GM21360 (cell line): ENCODE data around the gene SAMHD1.
"Not testable (repeated sequence)": the region's sequence is repeated elsewhere in the genome, so short reads cannot be mapped to it uniquely, and the experiment has no call there.

Source experiments
- ATAC-seq: cut with Tn5 transposase; IDR thresholded peaks from one replicate; pipeline ENCODE4 v1.9.1; 2021; ENCODE audit warnings: mild to moderate bottlenecking, moderate library complexity; ENCODE audit not compliant: unreplicated experiment

The SAMHD1 gene

DNA sequence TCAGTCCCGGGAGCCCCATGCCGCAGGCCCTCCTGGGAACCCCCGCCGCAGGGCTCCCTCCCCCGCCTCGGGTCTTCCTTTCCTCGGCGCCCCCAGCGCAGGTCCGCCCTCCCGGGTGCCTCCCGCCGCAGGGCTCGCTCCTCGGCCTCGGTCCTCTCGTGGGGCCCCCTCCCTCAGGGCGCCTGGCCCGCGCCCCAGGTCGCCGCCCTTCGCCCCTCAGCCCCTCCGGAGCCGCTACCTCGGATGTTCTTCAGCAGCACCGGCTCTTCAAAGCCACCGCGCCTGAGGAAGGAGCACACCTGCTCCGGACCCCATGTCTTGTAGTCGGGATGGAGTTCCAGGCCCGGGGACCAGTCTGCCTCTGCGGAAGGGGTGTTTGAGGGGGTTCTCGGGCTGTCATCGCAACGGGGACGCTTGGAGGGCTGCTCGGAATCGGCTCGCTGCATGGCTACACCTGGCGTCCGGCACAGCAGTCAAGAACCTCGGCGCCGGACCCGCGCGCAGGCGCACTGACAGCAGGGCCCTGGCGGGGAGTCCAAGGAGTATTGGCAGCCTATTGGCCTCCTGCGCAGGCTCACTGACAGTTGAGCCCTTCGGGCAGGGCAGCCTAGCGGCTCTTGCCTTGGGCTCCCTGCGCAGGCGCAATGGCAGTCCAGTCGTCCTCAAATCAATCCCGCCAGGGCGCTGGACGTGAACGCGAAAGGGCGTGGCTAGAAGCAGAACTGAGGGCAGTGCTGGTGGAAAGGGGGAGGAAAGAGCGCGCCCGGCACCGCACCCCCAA is at the start of gene SAMHD1:
Gene SAMHD1, minus strand, starts transcription at position 511 of the 781 bp plus-strand sequence. Its CDS starts 65 bp downstream, at position 446.
- peak; percentile 85 for ATAC-seq

DNA sequence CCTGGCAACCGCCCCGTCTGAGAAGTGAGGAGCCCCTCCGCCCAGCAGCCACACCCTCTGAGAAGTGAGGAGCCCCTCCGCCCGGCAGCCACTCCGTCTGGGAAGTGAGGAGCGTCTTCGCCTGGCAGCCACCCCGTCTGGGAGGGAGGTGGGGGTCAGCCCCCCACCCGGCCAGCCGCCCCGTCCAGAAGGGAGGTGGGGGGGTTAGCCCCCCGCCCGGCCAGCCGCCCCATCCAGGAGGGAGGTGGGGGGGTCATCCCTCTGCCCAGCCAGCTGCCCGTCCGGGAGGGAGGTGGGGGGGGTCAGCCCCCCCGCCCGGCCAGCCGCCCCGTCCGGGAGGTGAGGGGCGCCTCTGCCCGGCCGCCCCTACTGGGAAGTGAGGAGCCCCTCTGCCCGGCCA is 48.7 kb upstream of the SAMHD1 start:
- ATAC-seq, result not testable (repeated sequence)

DNA sequence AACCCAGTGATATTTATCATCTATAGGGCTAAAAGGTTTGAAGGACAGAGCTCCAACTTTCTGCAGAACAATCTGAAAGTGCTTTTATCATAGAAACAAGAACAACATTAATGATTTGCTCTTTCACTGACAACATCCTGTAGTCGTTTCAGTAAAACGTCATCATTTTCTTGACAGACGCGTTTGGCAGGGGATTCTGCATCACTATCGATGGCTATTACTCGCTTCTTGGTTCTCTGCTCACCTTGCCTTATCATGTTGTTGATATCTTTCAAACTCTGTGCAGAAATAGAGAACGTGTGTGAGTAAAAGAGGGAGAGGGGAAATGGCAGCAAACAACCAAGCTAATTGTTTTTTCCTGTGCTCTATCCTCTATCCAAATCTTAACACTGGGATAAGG is 47.1 kb upstream of the SAMHD1 start:
- no peak for ATAC-seq

DNA sequence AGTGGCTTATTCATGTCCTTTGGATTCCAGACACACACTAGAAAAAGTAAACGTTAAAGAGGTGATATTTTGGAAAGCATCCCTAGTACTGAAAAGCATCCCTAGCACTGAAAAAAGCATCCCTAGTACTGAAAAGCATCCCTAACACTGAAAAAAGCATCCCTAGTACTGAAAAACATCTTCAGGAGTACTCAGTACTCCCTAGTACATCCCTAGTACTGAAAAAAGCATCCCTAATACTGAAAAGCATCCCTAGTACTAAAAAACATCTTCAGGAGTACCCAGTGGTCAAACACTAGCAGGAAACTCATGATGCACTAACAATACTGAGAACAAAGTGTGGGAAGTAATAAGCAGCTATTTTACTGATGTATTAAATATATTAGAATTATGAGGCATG is 45.6 kb upstream of the SAMHD1 start:
- ATAC-seq, result no peak

DNA sequence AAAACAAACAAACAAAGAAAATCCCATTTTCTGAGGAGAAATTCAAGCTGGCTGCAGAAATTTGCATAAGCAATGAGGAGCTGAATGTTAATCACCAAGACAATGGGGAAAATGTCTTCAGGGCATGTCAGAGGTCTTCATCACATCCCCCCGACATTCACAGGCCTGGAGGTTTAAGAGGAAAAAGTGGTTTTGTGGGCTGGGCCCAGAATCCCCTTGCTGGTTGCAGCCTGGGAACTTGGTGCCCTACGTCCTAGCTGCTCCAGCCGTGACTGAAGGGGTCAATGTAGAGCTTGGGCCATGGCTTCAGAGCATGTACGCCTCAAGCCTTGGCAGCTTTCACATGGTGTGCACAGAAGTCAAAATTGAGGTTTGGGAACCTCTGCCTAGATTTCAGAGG is 42.7 kb upstream of the SAMHD1 start:
- ATAC-seq, result not testable (repeated sequence)

DNA sequence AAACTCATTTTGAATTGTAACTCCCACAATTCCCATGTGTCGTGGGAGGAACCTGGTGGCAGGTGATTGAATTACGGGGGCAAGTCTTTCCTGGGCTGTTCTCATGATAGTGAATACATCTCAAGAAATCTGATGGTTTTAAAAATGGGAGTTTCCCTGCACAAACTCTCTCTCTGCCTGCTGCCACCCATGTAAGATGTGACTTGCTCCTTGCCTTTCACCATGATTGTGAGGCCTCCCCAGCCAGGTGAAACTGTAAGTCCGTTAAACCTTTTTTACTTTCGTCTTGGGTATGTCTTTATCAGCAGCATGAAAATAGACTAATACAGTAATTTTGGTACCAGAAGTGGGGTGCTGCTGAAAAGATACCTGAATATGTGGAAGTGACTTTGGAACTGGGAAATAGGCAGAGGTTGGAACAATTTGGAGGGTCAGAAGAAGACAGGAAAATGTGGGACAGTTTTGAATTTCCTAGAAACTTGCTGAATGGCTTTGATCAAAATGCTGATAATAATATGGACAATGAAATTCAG is 41.4 kb upstream of the SAMHD1 start:
- no peak for ATAC-seq

DNA sequence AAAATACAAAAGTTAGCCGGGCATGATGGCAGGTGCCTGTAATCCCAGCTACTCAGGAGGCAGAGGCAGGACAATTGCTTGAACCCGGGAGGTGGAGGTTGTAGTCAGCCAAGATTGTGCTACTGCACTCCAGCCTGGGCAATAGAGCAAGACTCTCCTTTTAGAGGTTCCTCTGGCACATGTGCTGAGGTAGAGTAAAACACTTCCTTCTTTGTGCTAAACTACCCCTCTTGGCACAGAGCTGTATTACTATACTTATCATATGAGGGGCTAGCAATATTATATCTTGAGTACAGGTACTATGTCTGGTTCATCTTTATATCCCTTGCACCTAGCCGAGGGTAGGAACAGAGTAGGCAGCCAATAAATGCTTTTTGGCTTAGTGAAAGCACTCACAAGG is 40.2 kb upstream of the SAMHD1 start:
- ATAC-seq, result no peak

DNA sequence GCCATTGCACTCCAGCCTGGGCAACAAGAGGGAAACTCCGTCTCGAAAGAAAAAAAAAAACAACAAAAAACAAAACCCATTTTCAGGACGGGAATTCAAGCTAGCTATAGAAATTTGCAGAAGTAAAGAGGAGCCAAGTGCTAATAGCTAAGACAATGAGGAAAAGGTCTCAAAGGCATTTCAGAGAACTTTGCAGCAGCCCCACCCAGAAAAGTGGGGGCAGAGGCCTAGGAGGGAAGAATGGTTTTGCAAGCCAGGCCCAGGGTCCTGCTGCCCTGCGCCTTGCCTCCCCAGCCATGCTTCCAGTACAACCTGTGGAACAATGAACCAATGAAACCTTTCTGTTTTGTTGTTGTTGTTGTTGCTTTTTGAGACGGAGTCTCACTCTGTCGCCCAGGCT is 38.3 kb upstream of the SAMHD1 start:
- ATAC-seq, result no peak

DNA sequence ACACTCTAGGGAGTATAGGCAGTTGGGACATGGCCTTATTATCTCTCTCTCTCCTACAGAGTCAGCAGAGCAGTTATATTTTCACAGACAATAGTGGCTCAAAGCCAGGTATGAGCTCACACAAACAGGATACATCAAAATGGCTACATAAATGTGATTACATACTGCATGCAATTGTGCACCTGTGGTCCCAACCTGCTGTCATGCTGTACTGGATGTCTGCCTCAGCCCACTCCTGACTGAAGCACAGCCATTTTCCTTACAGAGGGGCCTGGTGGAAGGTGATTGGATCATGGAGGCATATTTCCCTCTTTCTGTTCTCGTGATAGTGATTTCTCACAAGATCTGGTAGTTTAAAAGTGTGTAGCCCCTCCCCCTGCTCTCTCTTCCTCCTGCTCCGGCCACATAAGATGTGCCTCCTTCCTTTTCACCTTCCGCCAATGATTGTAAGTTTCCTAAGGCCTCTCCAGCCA is 37.0 kb upstream of the SAMHD1 start:
- ATAC-seq, result no peak

DNA sequence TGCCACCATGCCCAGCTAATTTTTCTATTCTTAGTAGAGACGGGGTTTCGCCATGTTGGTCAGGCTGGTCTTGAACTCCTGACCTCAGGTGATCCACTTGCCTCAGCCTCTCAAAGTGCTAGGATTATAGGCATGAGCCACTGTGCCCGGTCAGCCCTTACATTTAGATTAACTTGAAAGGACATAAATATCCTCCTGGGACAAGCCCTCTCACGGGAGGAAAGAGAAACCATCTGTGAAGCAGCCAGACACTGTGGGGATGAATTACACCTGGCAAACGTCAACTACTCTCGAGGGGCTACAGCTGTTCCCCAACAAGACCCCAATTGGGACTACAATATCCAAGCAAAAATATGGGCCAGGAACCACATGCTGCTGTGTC is 32.7 kb upstream of the SAMHD1 start:
- ATAC-seq, result no peak

DNA sequence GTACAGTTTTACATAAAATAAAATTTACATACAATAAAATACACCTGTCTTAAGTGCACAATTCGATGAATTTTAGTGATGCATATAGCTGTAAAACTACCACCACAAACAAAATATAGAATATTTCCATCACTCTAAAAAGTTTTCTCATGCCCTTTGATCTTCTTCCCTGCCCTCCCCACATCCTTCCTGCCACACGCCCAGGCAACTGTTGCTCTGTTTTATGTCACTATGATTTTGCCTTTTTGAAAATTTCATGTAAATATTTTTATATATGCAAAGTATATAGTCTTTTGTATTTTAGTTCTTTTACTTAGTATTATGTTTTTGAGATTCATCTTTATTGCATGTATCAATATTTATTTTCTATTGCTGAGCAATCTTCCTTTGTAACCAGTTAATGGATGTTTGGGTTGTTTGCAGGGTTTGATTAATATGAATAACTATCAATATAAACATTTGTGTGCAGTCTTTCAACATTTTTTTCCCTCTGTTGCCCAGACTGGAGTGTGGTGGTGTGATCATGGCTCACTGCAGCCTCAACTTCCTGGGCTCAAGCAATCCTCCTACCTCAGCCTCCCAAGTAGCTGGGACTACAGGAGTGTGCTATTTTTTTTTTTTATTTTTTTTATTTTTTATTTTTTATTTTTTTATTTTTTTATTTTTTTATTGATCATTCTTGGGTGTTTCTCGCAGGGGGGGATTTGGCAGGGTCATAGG is 23.8 kb upstream of the SAMHD1 start:
- ATAC-seq, result no peak

DNA sequence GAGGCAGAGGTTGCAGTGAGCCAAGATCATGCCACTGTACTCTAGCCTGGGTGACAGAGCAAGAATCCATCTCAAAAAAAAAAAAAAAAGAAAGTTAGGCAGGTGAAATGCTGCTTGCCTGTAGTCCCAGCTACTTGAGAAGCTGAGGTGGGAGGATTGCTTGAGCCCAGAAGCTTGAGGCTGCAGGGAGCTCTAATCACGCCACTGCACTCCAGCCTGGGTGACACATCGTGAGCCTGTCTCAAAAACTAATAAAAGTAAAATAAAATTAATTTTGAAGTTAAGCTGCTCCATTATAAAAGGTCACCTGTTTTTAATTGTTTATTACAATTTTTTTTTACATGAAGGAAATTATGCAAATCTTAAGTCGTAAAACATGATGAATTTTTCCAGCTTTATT is 23.2 kb upstream of the SAMHD1 start:
- ATAC-seq, result no peak

DNA sequence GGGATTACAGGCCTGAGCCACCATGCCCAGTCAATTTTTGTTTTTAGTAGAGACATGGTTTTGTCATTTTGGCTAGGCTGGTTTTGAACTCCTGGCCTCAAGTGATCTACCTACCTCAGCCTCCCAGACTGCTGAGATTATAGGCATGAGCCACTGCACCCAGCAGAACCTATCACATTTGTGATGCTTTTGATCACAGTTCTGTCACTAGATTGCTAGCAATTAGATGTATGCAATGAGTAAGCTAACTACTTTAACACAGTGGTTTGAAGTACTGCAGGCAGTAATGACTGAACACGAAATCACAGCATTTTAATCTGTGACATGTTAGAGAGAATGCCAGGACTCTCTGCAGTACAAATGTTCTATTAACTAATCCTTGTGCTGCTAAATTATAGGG is 19.6 kb upstream of the SAMHD1 start:
- no peak for ATAC-seq

DNA sequence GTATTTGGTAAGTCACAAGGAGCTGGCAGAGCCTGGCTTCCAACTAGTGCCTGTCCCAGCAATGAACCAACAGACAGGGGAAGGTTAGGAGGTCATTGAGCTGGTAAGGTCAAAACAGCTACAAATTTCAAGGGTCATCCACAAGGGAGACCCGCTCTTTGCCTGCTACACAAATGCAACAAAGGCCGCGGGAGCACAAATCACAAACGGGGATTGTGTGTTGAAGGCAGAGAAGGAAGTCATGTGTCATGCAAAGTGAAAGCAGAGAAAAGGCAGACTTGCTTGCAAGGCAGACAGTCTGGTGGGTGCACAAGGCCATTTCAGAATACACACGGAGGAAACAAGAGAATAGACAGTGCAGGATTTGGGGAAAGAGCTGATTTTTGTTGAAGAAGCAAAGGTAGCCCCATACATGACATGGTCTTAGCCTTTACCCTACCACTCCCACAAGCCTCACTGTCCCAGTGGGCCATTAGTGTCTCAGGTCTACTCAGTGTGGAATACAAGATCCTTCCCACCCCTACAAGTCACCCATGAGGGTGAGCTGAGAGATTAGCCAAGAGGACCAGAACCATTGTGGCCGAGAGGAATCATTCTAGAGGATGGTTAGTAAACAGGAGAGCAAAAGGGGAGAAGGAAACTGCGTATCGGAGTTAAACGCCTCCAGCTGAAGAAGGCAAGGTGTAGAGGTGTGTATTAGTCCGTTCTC is 18.1 kb upstream of the SAMHD1 start:
- ATAC-seq, result no peak

DNA sequence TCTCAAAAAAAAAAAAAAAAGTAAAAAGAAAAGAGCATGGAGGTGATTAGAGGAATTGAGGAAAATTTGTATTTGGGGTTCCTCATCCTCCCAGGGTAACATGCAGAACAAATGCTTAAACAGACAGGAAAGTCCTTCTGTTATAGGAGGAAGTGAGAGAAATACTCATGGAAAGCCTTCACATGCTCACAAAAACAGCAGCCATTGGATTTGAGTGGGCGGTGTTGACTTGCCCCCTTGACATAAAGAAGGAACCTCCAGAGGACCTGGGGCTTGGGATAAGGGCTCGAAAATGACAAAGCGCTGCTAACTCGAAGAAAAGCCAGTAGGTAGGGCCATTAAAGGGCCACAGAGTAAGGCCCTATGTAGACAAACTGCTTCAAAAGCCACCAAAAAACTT is 17.5 kb upstream of the SAMHD1 start:
- no peak for ATAC-seq

DNA sequence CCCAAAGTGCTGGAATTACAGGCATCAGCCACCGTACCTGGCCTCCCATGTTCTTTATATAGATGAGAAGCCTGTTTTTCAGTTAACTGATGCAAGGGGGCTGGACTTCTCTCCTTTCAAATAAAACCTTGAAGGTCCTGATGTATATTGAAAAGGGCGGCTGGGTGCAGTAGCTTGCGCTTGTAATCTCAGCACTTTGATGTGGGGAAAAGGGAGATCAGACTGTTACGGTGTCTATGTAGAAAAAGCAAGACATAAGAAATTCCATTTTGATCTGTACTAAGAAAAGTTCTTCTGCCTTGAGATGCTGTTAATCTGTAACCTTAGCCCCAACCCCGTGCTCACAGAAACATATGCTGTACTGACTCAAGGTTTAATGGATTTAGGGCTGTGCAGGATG is 16.1 kb upstream of the SAMHD1 start:
- no peak for ATAC-seq

DNA sequence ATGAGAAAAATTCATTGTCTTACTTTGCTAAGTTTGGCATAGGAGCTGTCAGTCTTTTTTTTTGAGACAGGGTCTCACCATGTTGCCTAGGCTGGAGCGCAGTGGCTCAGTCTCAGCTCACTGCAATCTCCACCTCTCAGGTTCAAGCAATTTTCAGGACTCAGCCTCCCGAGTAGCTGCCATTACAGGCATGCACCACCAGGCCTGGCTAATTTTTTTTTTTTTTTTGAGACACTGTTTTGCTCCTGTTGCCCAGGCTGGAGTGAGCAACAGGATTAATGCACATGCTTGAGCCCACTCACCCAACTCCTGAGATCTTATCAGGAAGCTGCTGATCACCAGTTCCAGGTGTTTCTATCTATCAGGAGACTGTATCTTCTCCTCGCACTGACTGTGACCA is 15.5 kb upstream of the SAMHD1 start:
- ATAC-seq, result not testable (repeated sequence)

DNA sequence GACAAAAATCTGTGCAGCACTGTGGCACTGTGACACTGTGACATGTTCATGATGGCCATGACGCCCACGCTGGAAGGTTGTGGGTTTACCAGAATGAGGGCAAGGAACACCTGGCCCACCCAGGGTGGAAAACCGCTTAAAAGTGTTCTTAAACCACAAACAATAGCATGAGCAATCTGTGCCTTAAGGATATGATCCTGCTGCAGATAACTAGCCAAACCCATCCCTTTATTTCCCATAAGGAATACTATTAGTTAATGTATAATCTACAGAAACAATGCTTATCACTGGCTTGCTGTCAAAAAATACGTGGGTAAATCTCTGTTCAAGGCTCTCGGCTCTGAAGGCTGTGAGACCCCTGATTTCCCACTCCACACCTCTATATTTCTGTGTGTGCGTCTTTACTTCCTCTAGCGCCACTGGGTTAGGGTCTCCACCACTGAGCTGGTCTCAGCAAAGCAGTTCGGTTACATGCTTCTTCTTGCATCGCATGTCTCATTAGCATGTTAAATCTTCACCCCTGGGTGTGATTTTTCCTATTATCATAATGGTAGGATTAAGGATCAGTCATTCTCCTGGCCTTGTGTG is 10.9 kb upstream of the SAMHD1 start:
- ATAC-seq, result not testable (repeated sequence)

DNA sequence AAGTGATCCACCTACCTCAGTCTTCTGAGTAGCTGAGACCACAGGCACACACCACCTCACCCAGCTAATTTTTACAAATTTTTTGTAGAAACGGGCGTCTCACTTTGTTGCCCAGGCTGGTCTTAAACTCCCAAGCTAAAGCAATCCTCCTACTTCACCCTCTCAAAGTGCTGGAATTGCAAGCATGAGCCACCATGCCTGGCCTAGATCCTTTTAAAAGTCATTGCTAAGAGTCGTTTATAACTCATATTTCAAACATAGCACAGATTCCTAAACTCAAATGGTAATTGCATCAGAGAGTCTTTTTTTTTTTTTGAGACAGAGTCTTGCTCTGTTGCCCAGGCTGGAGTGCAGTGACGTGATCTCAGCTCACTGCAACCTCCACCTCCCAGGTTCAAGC is 7.7 kb upstream of the SAMHD1 start:
- ATAC-seq, result no peak

DNA sequence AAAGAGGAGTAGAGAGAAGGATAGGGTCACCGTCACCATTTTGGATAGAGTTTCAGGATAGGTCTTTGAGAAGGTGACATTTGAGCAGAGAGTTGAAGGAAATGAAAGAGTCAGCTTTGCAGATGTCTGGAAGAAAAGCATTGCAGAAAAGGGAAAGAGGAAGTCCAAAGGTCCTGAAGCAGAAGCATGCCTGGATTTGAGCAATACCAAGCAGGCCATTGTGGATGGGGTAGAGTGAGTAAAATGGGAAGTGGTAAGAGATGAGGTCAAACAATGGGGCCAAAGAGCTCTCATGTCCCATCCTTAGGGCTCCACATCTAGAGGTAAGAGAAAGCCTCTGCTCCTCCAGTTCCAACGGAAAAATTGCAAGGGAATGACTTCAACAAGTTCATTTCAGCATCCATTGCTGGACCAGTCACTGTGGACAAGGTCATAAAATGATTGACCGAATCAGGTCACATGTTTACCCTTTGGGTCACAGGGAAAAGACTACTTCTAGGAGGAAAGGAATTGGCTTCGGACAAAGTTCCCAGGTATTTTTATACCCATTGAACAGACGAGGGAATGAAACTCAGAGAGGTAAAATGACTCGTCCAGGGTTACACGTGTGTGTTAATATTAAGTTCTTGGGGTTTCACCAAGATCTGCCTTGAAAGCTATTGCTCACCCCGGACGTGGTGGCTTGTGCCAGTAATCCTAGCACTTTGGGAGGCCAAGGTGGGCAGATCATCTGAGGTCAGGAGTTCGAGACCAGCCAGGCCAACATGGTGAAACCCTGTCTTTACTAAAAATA is 6.6 kb upstream of the SAMHD1 start:
- ATAC-seq, result no peak
